ENCODE data around the gene PTGES.

GRCh38 chr9:129739432-129739831 is 13.4 kb downstream of the PTGES start:
- TF ChIP-seq CTCF (IDR thresholded peaks at IDR 0.05), result no peak
- TF ChIP-seq POLR2AphosphoS5 (IDR thresholded peaks at IDR 0.05; ENCODE audit: low read depth, low read length), result no peak
- TF ChIP-seq TAF1 (IDR thresholded peaks at IDR 0.05; ENCODE audit: borderline replicate concordance, low read depth, low read length), result no peak
- TF ChIP-seq, protein P1, sequence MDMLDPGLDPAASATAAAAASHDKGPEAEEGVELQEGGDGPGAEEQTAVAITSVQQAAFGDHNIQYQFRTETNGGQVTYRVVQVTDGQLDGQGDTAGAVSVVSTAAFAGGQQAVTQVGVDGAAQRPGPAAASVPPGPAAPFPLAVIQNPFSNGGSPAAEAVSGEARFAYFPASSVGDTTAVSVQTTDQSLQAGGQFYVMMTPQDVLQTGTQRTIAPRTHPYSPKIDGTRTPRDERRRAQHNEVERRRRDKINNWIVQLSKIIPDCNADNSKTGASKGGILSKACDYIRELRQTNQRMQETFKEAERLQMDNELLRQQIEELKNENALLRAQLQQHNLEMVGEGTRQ (IDR thresholded peaks at IDR 0.05; ENCODE audit: borderline replicate concordance, low read depth, low read length), result no peak
- TF ChIP-seq PBX3 (IDR thresholded peaks at IDR 0.05), result no peak
- TF ChIP-seq MXI1 (IDR thresholded peaks at IDR 0.05; ENCODE audit: low read depth, low read length), result no peak
- no peak for TF ChIP-seq SIN3A (IDR thresholded peaks at IDR 0.05; ENCODE audit: borderline replicate concordance, low read depth, low read length)
- no peak for TF ChIP-seq ELF1 (IDR thresholded peaks at IDR 0.05)
- TF ChIP-seq EP300 (IDR thresholded peaks at IDR 0.05; ENCODE audit: borderline replicate concordance in 1 of 2, low read depth in 1 of 2, low read length in 1 of 2), result no peak
- TF ChIP-seq MEF2A (IDR thresholded peaks at IDR 0.05; ENCODE audit: borderline replicate concordance, low read depth), result no peak
- no peak for TF ChIP-seq RXRA (IDR thresholded peaks at IDR 0.05; ENCODE audit: borderline replicate concordance, low read depth)
- TF ChIP-seq, protein P2, sequence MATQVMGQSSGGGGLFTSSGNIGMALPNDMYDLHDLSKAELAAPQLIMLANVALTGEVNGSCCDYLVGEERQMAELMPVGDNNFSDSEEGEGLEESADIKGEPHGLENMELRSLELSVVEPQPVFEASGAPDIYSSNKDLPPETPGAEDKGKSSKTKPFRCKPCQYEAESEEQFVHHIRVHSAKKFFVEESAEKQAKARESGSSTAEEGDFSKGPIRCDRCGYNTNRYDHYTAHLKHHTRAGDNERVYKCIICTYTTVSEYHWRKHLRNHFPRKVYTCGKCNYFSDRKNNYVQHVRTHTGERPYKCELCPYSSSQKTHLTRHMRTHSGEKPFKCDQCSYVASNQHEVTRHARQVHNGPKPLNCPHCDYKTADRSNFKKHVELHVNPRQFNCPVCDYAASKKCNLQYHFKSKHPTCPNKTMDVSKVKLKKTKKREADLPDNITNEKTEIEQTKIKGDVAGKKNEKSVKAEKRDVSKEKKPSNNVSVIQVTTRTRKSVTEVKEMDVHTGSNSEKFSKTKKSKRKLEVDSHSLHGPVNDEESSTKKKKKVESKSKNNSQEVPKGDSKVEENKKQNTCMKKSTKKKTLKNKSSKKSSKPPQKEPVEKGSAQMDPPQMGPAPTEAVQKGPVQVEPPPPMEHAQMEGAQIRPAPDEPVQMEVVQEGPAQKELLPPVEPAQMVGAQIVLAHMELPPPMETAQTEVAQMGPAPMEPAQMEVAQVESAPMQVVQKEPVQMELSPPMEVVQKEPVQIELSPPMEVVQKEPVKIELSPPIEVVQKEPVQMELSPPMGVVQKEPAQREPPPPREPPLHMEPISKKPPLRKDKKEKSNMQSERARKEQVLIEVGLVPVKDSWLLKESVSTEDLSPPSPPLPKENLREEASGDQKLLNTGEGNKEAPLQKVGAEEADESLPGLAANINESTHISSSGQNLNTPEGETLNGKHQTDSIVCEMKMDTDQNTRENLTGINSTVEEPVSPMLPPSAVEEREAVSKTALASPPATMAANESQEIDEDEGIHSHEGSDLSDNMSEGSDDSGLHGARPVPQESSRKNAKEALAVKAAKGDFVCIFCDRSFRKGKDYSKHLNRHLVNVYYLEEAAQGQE (IDR thresholded peaks at IDR 0.05; ENCODE audit: low read depth, low read length), result no peak
- no peak for TF ChIP-seq IRF3 (IDR thresholded peaks at IDR 0.05; ENCODE audit: low read depth, low read length)
- TF ChIP-seq FOXM1 (IDR thresholded peaks at IDR 0.05; ENCODE audit: low read depth), result no peak

All from SK-N-SH (cell line).